ENCODE results near the gene SPEF1. TPM values are rescaled to one million over a fixed set of nuclear protein-coding genes. Genes with fewer than 3 reads are reported as not detected.

Gene SPEF1
- total RNA-seq, 1 experiment from 2014 or later, result not detected

GRCh38 chr20:3815703-3816315 is 34.6 kb upstream of the SPEF1 start:
- Histone ChIP-seq H3K4me1 (peaks cover 24% of the 10 kb centered on the region), H3K27me3 (replicated peaks; ENCODE audit: control insufficient read depth, insufficient read depth, low read length) (no peaks in the 10 kb centered on the region), H3K4me3 (ENCODE audit: low read depth, low read length) (no peak overlapping the region), H3K36me3 (ENCODE audit: control insufficient read depth, insufficient read depth, low read length) (no peaks in the 10 kb centered on the region), H3K9me3 (no peaks in the 10 kb centered on the region)
- Mint-ChIP-seq H3K27me3 (ENCODE audit: insufficient read depth, unreplicated experiment) (no peaks in the 10 kb centered on the region), H3K4me1 (ENCODE audit: low read depth, unreplicated experiment) (no peaks in the 10 kb centered on the region), H3K4me3 (ENCODE audit: unreplicated experiment) (no peak overlapping the region), H3K36me3 (ENCODE audit: insufficient read depth, unreplicated experiment) (peaks cover 26% of the 10 kb centered on the region), H3K9me3 (ENCODE audit: unreplicated experiment) (no peaks in the 10 kb centered on the region), H3K27ac (ENCODE audit: unreplicated experiment) (no peak overlapping the region)
- BruUV-seq (replicated peaks), result no TSS peak
- ChIA-PET POLR2A (no interaction called here), CTCF (no interaction called here)
- no peak for DNase-seq
- no peak for TF ChIP-seq CTCF (IDR thresholded peaks at IDR 0.05; ENCODE audit: insufficient read depth in 1 of 2, low read depth in 1 of 2, low read length in 1 of 2, severe bottlenecking in 1 of 2, unreplicated experiment in 1 of 2)
- intact Hi-C loops (cut with micrococcal nuclease; ENCODE audit: unreplicated experiment), result no loop called here

- Mint-ChIP-seq H3K4me1 (ENCODE audit: low read depth, unreplicated experiment) (no peaks in the 10 kb centered on the region), H3K36me3 (ENCODE audit: insufficient read depth, unreplicated experiment) (peaks cover 19% of the 10 kb centered on the region), H3K27ac (ENCODE audit: unreplicated experiment) (no peak overlapping the region), H3K27me3 (ENCODE audit: insufficient read depth, unreplicated experiment) (no peaks in the 10 kb centered on the region), H3K9me3 (ENCODE audit: unreplicated experiment) (no peaks in the 10 kb centered on the region), H3K4me3 (ENCODE audit: unreplicated experiment) (no peak overlapping the region)
- POLR2A ChIA-PET, result no interaction called here
- H3K27me3 ChIP-seq (replicated peaks; ENCODE audit: control insufficient read depth, insufficient read depth, low read length), result no peaks in the 10 kb centered on the region
- CTCF ChIA-PET, result no interaction called here
- no peak overlapping the region for H3K4me3 ChIP-seq (ENCODE audit: low read depth, low read length)
- DNase-seq, result no peak
- H3K9me3 ChIP-seq, result no peaks in the 10 kb centered on the region
- H3K36me3 ChIP-seq (ENCODE audit: control insufficient read depth, insufficient read depth, low read length), result no peaks in the 10 kb centered on the region
- H3K4me1 ChIP-seq, result peaks cover 24% of the 10 kb centered on the region
- intact Hi-C loops (cut with micrococcal nuclease; ENCODE audit: unreplicated experiment), result no loop called here
- TF ChIP-seq CTCF (IDR thresholded peaks at IDR 0.05; ENCODE audit: insufficient read depth in 1 of 2, low read depth in 1 of 2, low read length in 1 of 2, severe bottlenecking in 1 of 2, unreplicated experiment in 1 of 2), result no peak
- no TSS peak for BruUV-seq (replicated peaks)
Measured at GRCh38 chr20:3814928-3815495, 33.8 kb upstream of the SPEF1 start.

GRCh38 chr20:3813848-3814581 is 32.8 kb upstream of the SPEF1 start:
- H3K36me3 ChIP-seq (ENCODE audit: control insufficient read depth, insufficient read depth, low read length), result no peaks in the 10 kb centered on the region
- H3K4me1 ChIP-seq, result peaks cover 18% of the 10 kb centered on the region
- POLR2A ChIA-PET, result no interaction called here
- H3K4me1 Mint-ChIP-seq (ENCODE audit: low read depth, unreplicated experiment), result no peaks in the 10 kb centered on the region
- no peak for TF ChIP-seq CTCF (IDR thresholded peaks at IDR 0.05; ENCODE audit: insufficient read depth in 1 of 2, low read depth in 1 of 2, low read length in 1 of 2, severe bottlenecking in 1 of 2, unreplicated experiment in 1 of 2)
- no peak overlapping the region for H3K4me3 Mint-ChIP-seq (ENCODE audit: unreplicated experiment)
- no peaks in the 10 kb centered on the region for H3K27me3 Mint-ChIP-seq (ENCODE audit: insufficient read depth, unreplicated experiment)
- H3K27ac Mint-ChIP-seq (ENCODE audit: unreplicated experiment), result no peak overlapping the region
- no peaks in the 10 kb centered on the region for H3K9me3 Mint-ChIP-seq (ENCODE audit: unreplicated experiment)
- no peak overlapping the region for H3K4me3 ChIP-seq (ENCODE audit: low read depth, low read length)
- no TSS peak for BruUV-seq (replicated peaks)
- CTCF ChIA-PET, result interaction anchor here (0.7 kb wide), 1 partner anchor 27 kb away, joined by 3 read pairs; the partner anchor contains the start of gene CENPB
- H3K36me3 Mint-ChIP-seq (ENCODE audit: insufficient read depth, unreplicated experiment), result peaks cover 19% of the 10 kb centered on the region
- intact Hi-C loops (cut with micrococcal nuclease; ENCODE audit: unreplicated experiment), result no loop called here
- DNase-seq, result no peak
- H3K9me3 ChIP-seq, result no peaks in the 10 kb centered on the region
- no peaks in the 10 kb centered on the region for H3K27me3 ChIP-seq (replicated peaks; ENCODE audit: control insufficient read depth, insufficient read depth, low read length)

Measured in Caco-2 (cell line).